ENCODE data around the gene CREB5.

The CREB5 gene

DNA sequence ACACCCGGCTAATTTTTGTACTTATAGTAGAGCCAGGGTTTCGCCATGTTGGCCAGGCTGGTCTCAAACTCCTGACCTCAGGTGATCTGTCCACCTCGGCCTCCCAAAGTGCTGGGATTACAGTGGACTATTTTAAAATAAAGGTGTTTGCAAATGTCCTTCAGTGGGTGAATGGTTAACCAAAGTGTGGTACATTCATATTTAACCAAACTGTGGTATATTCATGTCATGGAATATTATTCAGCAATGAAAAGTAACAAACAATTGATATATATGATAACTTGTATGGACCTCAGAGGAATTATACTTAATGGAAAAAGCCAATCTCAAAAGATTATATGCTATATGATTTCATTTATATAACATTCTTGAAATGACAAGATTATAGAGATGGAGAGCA, 190.0 kb downstream of the CREB5 start:
- Histone ChIP-seq H3K4me1 (no peaks in the 10 kb centered on the region), H3K27ac (no peak overlapping the region), H2AFZ (no peak overlapping the region), H3K4me3 (ENCODE audit: low read depth, low read length) (no peak overlapping the region), H3K4me2 (ENCODE audit: low read length) (no peak overlapping the region), H3K9me3 (ENCODE audit: control insufficient read depth, low read length) (no peaks in the 10 kb centered on the region), H3K36me3 (ENCODE audit: control insufficient read depth, insufficient read depth, low read length) (no peaks in the 10 kb centered on the region), H3K9ac (no peak overlapping the region), H3K27me3 (ENCODE audit: control insufficient read depth, insufficient read depth, low read length) (no peaks in the 10 kb centered on the region), H3K79me2 (no peaks in the 10 kb centered on the region)
- TF ChIP-seq, protein P1, sequence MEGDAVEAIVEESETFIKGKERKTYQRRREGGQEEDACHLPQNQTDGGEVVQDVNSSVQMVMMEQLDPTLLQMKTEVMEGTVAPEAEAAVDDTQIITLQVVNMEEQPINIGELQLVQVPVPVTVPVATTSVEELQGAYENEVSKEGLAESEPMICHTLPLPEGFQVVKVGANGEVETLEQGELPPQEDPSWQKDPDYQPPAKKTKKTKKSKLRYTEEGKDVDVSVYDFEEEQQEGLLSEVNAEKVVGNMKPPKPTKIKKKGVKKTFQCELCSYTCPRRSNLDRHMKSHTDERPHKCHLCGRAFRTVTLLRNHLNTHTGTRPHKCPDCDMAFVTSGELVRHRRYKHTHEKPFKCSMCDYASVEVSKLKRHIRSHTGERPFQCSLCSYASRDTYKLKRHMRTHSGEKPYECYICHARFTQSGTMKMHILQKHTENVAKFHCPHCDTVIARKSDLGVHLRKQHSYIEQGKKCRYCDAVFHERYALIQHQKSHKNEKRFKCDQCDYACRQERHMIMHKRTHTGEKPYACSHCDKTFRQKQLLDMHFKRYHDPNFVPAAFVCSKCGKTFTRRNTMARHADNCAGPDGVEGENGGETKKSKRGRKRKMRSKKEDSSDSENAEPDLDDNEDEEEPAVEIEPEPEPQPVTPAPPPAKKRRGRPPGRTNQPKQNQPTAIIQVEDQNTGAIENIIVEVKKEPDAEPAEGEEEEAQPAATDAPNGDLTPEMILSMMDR (IDR thresholded peaks at IDR 0.05), result no peak

DNA sequence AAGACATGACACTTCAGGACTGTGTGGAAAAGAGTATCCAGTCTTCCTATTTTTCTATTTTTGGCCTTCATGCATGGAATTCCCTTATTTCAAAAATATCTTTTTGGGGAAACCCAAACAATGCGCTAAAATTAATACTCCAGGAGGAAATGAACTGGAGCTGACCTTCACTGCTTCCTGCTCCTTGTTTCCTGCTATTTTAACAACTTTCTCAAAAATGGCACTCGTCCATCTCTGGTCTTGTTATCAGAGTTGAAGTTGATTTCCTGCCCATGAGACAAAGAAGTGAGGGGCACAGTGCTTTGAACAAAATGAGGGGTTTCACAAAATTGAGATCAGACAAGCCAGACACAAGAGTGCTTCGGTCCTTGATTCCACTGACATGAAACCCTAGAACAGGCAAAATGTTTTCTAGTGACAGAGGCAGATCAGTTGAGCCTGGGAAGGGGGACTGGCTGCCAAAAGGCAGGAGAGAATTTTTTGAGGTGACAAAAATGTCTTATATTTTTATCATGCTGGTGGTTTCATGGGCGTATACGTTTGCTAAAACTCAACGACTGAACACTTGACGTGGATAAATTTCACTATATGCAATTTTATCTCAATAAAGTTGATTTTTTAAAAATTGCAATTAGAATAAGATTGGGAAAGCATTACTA, 193.2 kb downstream of the CREB5 start:
- Histone ChIP-seq H3K4me3 (ENCODE audit: low read depth, low read length) (no peak overlapping the region), H3K4me2 (ENCODE audit: low read length) (no peak overlapping the region), H3K27me3 (ENCODE audit: control insufficient read depth, insufficient read depth, low read length) (no peaks in the 10 kb centered on the region), H3K36me3 (ENCODE audit: control insufficient read depth, insufficient read depth, low read length) (no peaks in the 10 kb centered on the region), H3K4me1 (no peaks in the 10 kb centered on the region), H3K27ac (no peak overlapping the region), H3K79me2 (no peaks in the 10 kb centered on the region), H3K9me3 (ENCODE audit: control insufficient read depth, low read length) (no peaks in the 10 kb centered on the region), H3K9ac (no peak overlapping the region), H2AFZ (no peak overlapping the region)
- TF ChIP-seq, protein P1 (IDR thresholded peaks at IDR 0.05), result no peak

DNA sequence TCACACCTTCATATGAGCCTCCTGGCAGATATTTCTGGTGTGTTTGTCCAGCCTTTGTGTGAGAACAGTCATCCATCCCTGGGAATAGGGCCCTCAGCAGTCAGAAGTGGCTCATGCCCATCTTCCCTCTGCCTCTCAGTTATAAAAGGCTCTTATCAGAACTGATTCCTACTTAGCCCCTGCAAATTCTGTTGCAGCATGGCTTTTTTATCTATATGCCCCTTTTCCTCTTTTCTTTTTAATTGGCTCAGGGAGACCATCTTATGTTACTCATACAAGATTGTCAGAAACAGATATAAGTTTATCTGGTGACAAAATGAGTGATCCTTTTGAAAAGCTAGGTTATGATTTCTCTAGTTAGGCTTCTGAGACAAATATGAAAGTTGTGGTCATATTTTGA, 194.1 kb downstream of the CREB5 start:
- Histone ChIP-seq H3K36me3 (ENCODE audit: control insufficient read depth, insufficient read depth, low read length) (no peaks in the 10 kb centered on the region), H3K4me2 (ENCODE audit: low read length) (no peak overlapping the region), H3K4me1 (no peaks in the 10 kb centered on the region), H3K27me3 (ENCODE audit: control insufficient read depth, insufficient read depth, low read length) (no peaks in the 10 kb centered on the region), H3K9ac (no peak overlapping the region), H3K27ac (no peak overlapping the region), H3K4me3 (ENCODE audit: low read depth, low read length) (no peak overlapping the region), H3K79me2 (no peaks in the 10 kb centered on the region), H3K9me3 (ENCODE audit: control insufficient read depth, low read length) (no peaks in the 10 kb centered on the region), H2AFZ (no peak overlapping the region)
- TF ChIP-seq, protein P1 (IDR thresholded peaks at IDR 0.05), result no peak

DNA sequence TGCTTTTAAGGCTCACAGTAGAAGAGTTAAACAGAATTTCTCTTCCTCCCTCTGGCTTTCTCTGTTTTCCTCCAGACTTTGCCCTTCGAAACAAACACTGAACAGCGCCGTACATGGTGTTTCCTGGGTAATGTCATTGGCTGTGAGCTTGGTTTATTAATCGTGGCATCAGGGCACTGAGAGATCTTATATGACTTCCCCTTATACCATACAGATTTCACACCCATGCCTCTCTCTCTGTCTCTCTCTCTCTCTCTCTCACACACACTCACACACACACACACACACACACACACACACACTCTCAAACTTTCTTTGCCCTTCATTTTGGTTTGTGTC, 195.5 kb downstream of the CREB5 start:
- TF ChIP-seq, protein P1 (IDR thresholded peaks at IDR 0.05), result no peak
- Histone ChIP-seq H3K4me1 (no peaks in the 10 kb centered on the region), H3K27ac (no peak overlapping the region), H2AFZ (no peak overlapping the region), H3K9me3 (ENCODE audit: control insufficient read depth, low read length) (no peaks in the 10 kb centered on the region), H3K27me3 (ENCODE audit: control insufficient read depth, insufficient read depth, low read length) (no peaks in the 10 kb centered on the region), H3K9ac (no peak overlapping the region), H3K4me2 (ENCODE audit: low read length) (no peak overlapping the region), H3K36me3 (ENCODE audit: control insufficient read depth, insufficient read depth, low read length) (no peaks in the 10 kb centered on the region), H3K4me3 (ENCODE audit: low read depth, low read length) (no peak overlapping the region), H3K79me2 (no peaks in the 10 kb centered on the region)

DNA sequence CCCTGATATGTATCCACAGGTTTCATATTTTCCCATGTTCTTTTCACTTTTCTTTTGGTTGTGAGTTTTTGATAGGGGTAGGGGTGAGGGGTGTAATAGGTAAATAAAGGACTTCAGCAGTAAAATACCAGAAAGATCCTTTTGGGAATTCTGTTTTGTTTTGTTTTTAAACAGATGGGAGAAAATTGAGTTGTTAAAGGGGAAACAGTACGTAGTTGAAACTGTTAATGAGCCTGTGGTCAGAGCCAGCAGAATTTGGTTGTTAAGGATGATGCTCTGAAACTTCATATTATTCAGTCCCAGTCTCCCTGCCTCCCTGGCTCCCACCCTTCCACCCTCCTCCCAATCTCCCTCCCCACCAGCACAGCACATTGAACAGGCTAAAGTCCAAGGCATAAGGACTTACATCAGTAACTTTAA, 195.9 kb downstream of the CREB5 start:
- no peaks in the 10 kb centered on the region for H3K36me3 ChIP-seq (ENCODE audit: control insufficient read depth, insufficient read depth, low read length)
- H2AFZ ChIP-seq, result no peak overlapping the region
- H3K4me3 ChIP-seq (ENCODE audit: low read depth, low read length), result no peak overlapping the region
- no peaks in the 10 kb centered on the region for H3K79me2 ChIP-seq
- H3K9me3 ChIP-seq (ENCODE audit: control insufficient read depth, low read length), result no peaks in the 10 kb centered on the region
- H3K4me1 ChIP-seq, result peaks cover 3% of the 10 kb centered on the region
- H3K4me2 ChIP-seq (ENCODE audit: low read length), result no peak overlapping the region
- no peak overlapping the region for H3K9ac ChIP-seq
- no peak overlapping the region for H3K27ac ChIP-seq
- no peaks in the 10 kb centered on the region for H3K27me3 ChIP-seq (ENCODE audit: control insufficient read depth, insufficient read depth, low read length)
- TF ChIP-seq, protein P1 (IDR thresholded peaks at IDR 0.05), result no peak
